K562 (cell line): Measurements from ENCODE around the gene SAMD8. TPM values are rescaled to one million over a fixed set of nuclear protein-coding genes. Genes with fewer than 3 reads are reported as not detected.

Source experiments
- AFF4 ChIP-seq: sonication (generic); formaldehyde crosslinking; IDR thresholded peaks from 2 replicates; pipeline ENCODE4 v1.8.0; 2023; ENCODE audit warnings: mild to moderate bottlenecking, missing genetic modification reagents
- CTBP1 ChIP-seq: fragments of 450-650 bp; IDR thresholded peaks from 2 replicates; pipeline ENCODE4 v1.6.1; 2016; ENCODE audit warnings: borderline replicate concordance
- DDX20 ChIP-seq: fragments of 450-650 bp; IDR thresholded peaks from 2 replicates; pipeline ENCODE4 v1.6.1; 2016; ENCODE audit warnings: missing genetic modification characterization, low read depth, mild to moderate bottlenecking, missing compliant biosample characterization, moderate library complexity
- GTF2A2 ChIP-seq: IDR thresholded peaks from 2 replicates; pipeline ENCODE4 v1.6.1; 2016; ENCODE audit warnings: mild to moderate bottlenecking, missing genetic modification characterization, missing compliant biosample characterization
- HLTF ChIP-seq: fragments of 450-650 bp; IDR thresholded peaks from 2 replicates; pipeline ENCODE4 v1.6.1; 2016
- KDM2B ChIP-seq: fragments of 250-450 bp; sonication (Bioruptor Pico); IDR thresholded peaks from 2 replicates; pipeline ENCODE4 v1.8.0; 2021; ENCODE audit warnings: mild to moderate bottlenecking, moderate library complexity
- NBN ChIP-seq: fragments of 450-650 bp; IDR thresholded peaks from 2 replicates; pipeline ENCODE4 v1.6.1; 2016; ENCODE audit warnings: low read depth, mild to moderate bottlenecking
- NFATC3 ChIP-seq: fragments of 450-650 bp; IDR thresholded peaks from 2 replicates; pipeline ENCODE4 v1.6.1; 2017; ENCODE audit warnings: mild to moderate bottlenecking
- NFIC ChIP-seq: fragments of 450-650 bp; IDR thresholded peaks from 2 replicates; pipeline ENCODE4 v1.6.1; 2017; ENCODE audit warnings: mild to moderate bottlenecking, inconsistent platforms
- PRDM10 ChIP-seq: fragments of 450-650 bp; IDR thresholded peaks from 2 replicates; pipeline ENCODE4 v1.6.1; 2018; ENCODE audit not compliant: partially characterized antibody
- ZNF318 ChIP-seq, 2 experiments: fragments of 450-650 bp; IDR thresholded peaks; 2 replicates each; pipeline ENCODE4 v1.6.1; 2016; ENCODE audit warnings: mild to moderate bottlenecking in 2 of 2, borderline replicate concordance in 1 of 2, low read depth in 1 of 2, moderate library complexity in 1 of 2
- ZNF583 ChIP-seq: fragments of 250-450 bp; sonication (Bioruptor Pico); IDR thresholded peaks from 2 replicates; pipeline ENCODE4 v1.4.0; 2020
- polyA plus RNA-seq, 8 experiments: library from polyadenylated mRNA; depleted of rRNA in 4 of 8; stranded (reverse) in 5 of 8; unstranded in 3 of 8; fragments of >200 nt; fragmentation: Nextera tagmentation in 2 of 8; fragmentation: Illumina TruSeq in 1 of 8; extraction: Ambion mirVana in 2 of 8; extraction: Trizol in 1 of 8; gene quantifications; 2 replicates each; pipeline versions ENCODE4 v1.2.1 to v1.2.3, GENCODE V29; 2011 to 2014; ENCODE audit warnings: inconsistent platforms in 1 of 8, missing spikeins in 1 of 8
- total RNA-seq, 7 experiments: library from RNA; depleted of rRNA in 6 of 7; stranded (reverse); fragments of >200 nt in 6 of 7; fragmentation: Illumina TruSeq in 2 of 7; extraction: Trizol in 2 of 7; gene quantifications; 2 replicates each; pipeline versions ENCODE4 v1.2.1 to v1.2.3, GENCODE V29; 2011 to 2021; ENCODE audit warnings: low replicate concordance in 1 of 7

SAMD8 gene
- total and polyA plus RNA-seq, 9 of the 15 experiments (the other 6 are each of a cell fraction or from before 2014, with no cell fraction given), result 2.7 to 16.1 (median 6.2) TPM

- TF ChIP-seq ZNF318 (IDR thresholded peaks at IDR 0.05; ENCODE audit: borderline replicate concordance in 1 of 2, low read depth in 1 of 2) (no peak), ZNF583 (CRISPR knock-in tag) (0 out of 2 replicates have a peak, but pooled peaks have one; percentile 55), NFIC (peak; percentile 46), CTBP1 (peak; percentile 91), NBN (peak; percentile 38; the same call in 1 of the 2 replicates), PRDM10 (no peak), DDX20 (tag) (no peak), HLTF (no peak), KDM2B (CRISPR knock-in tag) (0 out of 2 replicates have a peak, but pooled peaks have one; percentile 16), AFF4 (CRISPR knock-in tag) (peak; percentile 70), GTF2A2 (peak; percentile 46; the same call in 1 of the 2 replicates), NFATC3 (no peak)
These were observed 99.0 kb downstream of the SAMD8 start, which contains the start of gene VDAC2 (continued) for GRCh38 chr10:75210282-75211006.
